ENCODE measurements around the gene NOC2L.

NOC2L gene

DNA sequence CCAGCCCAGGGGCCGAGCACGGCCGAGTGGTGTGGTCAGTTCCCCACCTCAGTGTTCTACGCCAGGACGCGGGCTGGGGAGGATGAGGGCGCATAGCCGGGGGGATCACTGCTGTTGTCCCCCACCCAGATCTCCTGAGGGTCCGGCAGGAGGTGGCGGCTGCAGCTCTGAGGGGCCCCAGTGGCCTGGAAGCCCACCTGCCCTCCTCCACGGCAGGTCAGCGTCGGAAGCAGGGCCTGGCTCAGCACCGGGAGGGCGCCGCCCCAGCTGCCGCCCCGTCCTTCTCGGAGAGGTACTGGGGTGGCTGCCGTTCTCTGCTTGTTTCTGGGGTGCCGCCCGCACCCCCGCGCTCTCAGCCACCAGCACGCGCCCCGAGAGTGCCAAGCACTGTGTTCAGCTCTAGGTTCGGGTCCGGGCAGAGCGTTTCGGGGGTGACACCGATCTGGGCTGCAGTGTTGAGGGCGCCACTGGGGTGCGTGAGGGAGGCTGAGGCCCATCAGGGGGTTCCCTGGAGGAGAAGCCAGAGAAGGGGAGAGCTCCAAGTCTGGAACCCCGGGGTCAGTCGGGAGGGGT is 18.0 kb downstream of the NOC2L start:
- no peak for DNase-seq

DNA sequence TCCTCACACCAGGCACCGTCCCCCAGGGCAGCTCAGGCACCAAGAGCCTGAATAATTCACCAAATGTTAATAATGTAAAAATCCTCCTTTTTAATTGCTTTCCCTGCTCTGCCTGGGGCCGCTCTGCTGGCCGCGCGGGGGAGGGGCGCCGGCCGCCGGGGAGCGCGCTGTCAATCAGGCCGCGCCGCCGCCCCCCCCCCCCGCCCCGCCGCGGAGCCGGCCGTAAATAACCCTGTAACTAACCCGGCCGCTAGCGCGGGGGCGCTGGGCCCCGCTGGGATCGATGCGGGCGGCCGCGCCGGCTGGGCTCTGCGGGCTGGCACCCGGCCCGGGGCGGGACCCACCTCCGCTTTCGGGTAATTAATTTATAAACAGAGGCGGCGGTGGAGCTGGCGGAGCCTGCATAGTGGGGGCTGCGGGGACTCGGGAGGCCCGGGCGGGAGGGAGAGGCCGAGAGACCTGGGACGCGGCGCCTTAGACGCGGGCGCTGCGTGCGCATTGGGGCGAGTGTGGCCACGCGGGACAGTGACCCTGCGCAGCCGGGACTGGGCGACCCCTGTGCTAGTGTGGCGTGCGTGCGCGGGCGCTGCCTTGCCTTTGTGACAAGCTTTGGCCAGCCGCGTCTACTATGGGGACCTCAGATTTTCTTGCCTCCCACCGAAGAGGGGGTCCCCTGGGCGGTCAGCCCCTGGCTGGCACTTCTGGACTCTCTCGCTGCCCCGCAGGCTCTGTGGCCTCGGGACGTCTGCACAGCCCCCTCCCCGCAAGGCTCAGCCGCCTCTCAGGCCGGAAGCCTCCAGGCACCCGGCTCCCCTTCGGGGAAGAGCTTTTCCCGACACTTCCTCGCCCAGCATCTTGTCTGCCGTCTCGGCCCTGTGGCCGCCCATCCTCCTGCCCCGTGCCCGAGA is 18.7 kb downstream of the NOC2L start:
- no peak for DNase-seq

DNA sequence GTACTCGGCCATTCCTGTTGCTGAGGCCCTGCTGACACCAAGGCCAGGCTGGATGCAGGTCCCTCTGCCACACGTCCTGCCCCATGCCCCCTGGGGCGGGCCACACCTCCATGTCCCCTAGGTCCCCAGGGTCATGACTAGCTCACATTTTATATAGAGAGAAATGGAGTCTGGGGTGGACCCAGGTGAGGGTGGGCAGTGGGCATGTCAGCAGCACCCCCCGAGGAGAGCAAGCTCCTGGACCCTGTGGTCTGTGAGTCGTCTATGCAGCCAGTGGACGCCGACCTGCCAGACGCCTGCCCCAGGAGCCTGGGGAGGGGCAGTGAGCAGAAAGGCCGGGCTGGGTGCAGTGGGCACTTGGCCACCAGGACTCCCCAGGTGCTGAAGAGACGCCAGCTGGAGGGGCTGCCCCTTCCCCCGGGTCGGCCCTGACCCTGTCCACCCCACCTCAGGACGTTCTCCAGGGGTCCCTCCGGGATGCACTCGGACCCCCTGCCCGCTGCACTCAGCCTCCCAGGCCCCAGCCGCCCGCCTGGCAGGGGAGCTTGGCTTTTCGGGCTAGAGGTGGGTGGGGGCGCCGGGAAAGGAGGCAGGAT is 19.4 kb downstream of the NOC2L start:
- DNase-seq: no peak

DNA sequence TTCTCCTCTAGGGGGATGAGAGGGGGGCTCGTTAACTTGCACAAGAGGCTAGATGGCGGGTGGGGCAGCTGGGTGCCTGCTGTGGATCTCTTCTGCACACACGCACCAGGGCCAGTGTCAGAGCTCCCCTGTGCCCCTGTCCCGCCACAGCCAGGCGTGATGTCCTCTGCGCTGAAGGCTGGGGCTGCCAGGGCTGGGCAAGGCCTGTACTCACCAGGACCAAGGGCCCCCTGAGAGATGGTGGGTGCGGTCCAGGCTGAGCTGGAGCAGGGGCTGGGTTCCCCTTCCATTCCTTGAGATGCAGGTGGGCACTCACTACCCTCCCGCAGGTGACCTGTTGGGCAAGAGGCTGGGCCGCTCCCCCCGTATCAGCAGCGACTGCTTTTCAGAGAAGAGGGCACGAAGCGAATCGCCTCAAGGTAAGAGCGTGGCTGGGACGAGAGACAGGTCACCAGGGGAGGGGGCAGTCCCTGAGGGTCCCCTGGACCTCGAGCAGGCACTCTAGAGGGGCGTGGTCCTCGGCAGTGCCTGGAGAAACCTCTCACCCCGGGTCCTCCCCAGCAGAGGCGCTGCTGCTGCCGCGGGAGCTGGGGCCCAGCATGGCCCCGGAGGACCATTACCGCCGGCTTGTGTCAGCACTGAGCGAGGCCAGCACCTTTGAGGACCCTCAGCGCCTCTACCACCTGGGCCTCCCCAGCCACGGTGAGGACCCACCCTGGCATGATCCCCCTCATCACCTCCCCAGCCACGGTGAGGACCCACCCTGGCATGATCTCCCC is 20.2 kb downstream of the NOC2L start:
- no peak for DNase-seq

DNA sequence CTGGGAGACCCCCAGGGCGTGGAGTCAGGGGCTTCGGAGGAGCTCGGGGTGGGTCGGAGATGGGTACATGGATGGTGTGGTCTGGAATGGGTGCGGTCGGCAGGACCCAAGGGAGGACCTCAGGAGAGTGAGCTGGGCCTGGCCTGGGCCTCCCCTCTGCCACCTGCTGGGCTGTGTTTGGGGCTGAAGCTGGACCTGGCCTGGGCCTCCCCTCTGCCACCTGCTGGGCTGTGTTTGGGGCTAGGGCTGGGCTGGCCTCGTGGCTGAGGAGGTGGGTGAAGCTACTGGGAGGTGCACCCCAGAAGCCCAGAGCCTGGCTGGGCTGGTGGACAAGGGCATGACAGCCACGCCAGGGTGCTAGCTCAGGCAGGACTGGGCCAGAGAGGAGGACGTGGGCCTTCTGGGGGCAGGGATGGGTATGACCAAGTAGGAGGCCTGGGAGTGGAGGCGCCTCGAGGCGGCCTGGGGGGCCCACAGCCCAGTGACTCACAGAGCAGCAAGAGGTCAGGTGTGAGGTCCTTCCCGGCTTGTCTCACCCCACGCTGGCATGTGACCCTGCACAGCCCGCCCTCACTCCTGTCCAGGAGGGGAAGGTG is 20.9 kb downstream of the NOC2L start:
- DNase-seq: no peak

DNA sequence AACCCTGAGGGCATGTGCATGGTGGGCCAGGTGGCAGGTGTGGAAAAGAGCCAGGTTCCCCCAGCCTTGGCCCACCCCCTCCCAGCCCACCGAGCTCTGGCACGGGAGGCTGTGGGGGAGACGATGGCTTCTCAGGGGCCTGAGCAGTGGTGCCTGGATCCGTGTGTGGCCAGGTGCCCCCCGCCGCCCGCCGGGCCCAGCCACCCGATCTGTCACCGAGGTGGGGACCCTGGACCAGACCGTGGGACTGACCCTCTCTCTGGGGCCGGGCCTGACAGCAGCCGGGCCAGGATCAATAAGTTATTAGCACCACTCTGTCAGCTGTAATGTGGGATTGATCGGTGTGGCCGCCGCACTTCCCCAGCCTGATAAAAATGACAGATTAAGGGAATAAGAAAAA is 21.5 kb downstream of the NOC2L start:
- DNase-seq: no peak

DNA sequence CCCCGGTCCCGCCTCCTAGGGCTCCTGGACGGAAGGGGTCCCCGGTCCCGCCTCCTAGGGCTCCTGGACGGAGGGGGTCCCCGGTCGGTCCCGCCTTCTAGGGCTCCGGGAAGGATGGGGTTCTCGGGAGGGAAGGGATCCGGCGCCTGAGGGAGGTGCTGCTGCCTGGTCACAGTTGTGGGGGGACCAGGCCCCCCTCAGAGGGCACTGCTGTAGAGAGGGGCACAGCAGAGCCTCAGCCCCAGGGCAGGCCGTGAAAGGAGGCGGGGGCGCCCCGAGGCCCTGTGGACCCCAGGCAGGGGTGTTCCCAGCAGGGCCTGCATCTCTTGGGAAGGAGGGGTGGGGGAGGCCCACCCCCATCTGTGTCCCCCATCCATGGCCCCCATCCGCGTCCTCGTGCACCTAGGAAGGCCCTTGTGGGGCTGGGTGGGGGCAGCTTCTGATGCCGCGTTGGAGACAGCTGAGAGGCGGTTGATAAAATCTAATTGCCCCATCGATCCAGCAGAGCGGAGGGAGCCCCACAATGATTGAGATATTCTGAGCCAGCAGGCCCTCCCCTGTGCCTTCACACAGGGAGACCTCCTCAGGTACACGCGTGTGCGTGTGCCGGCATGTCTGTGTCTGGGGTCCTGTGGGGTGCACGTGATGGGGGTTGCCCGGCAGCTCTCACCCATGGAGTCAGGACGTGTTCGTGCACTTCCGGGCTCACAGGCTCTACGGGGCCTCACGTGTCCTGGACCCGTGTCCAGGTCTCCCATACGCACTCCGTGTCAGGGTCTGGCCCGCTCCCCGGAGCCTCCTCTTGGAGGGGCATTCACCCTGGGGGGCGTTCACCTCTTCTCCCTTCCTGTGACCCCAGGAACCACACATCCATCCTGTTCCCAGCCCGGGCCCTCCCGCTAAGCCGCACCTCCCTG is 22.4 kb downstream of the NOC2L start:
- DNase-seq: no peak

DNA sequence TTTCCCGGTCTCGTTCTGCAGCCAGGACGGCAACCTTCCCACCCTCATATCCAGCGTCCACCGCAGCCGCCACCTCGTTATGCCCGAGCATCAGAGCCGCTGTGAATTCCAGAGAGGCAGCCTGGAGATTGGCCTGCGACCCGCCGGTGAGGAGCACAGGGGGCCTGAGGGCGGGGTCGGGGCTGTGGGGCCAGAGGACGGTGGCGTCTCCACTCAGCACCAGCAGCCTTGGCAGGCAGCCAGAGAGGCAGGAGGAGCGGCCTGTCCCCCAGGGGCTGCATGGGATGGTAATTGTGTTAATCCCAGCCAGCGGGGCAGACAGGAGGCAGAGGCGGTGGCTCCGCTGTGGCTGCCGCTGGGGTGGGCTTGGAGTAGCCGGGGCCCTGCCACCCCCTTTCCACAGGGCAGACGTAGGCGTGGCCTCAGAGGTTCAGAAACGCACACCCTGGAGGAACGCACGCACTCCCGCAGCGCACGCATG is 23.3 kb downstream of the NOC2L start:
- no peak for DNase-seq

DNA sequence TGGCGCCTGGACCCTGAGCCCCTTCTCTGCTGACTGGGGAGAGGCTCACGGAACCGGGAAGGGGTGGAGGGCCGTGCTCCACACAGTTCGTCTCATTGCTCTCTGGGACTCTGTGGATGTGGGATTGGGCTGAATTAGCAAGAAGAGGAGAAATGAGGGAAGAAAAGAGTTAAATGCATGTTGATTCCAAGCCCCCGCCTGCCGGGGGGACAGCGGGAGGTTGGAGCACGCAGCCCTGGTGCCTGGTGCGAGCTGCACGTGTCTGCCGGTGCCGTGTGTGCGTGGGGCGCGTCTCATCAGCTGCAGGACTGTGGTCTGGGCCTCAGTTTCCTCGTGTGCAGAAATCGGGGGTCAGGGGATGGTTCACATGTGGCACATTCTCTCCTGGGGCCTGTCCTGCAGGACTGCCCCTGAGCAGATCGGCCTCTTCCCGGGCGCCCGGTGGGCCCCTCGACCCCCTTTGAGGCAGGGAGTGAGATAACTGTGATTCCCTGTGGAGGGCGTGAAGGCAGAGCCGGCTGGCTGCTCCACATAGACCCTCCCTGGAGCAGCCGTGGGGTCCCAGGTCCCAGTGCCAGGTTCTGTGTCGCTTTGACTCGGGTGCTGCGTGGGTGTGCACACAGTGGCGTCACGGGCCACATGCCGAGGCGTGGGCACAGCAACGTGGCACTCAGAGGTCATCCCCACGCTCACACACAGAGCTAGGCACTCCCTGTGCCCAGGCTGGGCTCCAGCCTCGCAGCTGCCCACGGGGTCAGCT is 23.9 kb downstream of the NOC2L start:
- DNase-seq: no peak

DNA sequence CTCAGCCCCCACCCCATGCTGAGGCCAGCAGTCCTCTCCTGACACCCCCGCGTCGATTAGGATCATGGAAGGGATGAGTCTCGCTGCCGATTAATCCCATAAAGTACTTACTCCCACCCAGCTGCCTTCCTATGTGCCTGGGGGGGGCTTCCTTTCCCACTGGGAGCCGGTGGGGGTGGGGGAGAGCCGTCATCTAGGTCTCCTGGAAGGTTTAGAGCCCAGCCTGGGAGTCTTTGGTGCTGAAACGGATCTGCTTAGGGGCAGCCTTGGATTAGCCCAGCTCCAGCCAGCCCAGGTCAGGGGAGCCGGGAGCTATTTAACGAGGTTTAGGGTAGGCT is 25.5 kb downstream of the NOC2L start:
- DNase-seq: no peak

DNA sequence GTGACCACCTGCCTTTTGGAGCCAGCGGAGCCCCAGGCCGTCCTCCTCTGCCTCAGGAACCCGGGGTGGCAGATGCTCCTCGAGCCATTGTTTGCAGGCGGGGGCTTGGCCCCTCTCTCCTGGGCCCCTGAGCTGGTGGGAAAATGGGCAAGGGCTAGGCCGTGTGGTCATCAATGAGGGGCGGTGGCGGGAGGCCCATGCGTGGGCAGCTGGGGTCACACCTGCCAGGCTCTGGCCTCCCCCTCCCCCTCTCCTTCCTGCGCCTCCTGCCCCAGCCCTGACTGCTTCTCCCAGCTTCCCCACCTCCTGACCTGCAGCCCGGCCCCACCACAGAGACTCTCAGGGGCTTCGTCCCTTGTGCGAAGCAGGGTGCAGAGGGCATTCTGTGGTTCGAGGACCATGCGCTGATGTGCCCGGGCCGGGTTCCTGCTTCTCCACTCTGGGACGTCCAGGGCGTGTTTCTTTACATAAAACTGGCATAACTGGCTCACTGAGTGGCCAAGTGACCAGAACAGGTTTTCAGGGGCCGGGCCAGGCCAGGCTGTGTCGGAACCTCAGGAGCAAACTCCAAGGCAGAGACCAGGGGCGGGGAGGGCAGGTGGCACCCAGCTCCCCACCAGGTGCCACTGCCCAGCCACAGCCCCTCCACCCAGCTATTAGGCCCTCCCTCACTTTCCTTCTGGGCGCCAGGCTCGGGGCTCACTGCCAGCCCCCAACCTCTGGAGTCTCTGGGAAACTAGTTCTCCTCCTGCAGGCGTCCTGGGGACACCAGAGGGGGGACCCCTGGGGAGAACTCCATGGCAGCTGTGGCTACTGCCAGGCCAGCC is 26.1 kb downstream of the NOC2L start:
- DNase-seq: no peak

DNA sequence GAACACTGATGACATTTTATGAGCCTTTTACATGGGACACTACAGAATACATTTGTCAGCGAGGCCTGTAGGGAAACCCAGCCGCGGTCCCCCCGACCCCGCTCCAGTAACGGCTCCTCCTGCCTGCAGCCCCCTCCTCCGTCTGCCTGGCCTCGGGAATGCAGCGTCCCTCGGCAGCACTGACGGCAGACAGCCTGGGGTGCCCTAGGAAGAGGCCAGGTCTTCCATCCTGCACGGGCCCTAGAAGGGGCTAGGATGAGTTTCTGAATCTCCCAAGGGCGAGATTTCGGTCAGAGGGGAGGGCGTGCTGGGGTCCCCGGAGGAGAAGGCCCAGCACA is 26.9 kb downstream of the NOC2L start:
- no peak for DNase-seq

DNA sequence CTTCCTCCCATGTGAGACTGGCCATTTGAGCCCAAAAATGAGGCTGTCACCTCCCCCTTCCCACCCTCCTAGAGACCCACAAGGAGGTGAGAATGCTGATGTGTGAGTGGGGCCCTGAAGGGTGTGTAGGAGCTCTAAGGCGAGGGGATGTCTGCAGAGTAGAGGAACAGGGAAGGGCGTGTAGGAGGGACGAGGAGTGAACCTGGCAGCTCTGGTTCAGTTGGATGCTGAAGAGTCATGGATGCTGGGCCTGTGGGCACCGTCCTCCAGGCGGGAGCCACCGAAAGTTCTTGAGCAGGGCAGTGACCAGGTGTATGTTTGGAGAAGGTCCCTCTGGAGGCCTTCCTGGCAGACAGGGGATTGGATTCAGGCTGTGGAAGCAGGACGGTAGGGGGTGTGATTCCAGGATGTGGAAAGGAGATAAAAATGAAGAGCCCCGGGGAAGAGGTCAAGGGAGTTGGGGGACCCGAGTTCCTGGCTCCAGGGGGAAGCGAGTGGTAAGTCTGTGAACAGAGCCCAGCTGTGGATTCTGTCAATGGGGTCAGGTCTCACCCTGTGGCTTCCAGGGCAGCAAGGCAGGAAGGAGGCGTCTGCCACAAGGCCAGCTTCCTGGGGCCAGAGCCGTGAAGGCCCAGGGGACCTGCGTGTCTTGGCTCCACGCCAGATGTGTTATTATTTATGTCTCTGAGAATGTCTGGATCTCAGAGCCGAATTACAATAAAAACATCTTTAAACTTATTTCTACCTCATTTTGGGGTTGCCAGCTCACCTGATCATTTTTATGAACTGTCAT is 27.5 kb downstream of the NOC2L start:
- no peak for DNase-seq

DNA sequence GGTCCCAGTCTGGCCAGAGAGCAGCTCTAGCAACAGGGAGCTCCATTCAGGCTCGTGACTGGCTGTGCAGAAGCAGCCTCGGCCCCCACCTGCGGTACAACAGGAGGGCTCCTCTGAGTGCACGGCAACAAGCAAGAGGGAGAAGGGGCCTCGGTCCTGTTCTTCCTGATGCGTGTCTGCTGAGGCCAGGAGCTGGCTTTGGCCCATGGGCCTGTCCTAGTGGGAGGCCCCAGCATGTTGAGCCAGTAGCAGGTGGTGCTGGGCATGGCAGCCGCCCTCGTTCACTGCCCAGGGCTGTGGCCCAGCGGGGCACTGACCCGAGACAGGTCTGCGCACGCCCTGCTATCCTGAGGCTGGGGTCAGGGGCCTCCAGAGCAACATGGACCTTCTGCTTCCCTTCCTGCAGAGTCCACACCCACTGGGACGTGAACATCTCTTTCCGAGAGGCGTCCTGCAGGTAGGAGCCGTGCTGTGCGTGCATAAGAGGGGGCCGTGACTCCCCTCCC is 28.4 kb downstream of the NOC2L start:
- no peak for DNase-seq

DNA sequence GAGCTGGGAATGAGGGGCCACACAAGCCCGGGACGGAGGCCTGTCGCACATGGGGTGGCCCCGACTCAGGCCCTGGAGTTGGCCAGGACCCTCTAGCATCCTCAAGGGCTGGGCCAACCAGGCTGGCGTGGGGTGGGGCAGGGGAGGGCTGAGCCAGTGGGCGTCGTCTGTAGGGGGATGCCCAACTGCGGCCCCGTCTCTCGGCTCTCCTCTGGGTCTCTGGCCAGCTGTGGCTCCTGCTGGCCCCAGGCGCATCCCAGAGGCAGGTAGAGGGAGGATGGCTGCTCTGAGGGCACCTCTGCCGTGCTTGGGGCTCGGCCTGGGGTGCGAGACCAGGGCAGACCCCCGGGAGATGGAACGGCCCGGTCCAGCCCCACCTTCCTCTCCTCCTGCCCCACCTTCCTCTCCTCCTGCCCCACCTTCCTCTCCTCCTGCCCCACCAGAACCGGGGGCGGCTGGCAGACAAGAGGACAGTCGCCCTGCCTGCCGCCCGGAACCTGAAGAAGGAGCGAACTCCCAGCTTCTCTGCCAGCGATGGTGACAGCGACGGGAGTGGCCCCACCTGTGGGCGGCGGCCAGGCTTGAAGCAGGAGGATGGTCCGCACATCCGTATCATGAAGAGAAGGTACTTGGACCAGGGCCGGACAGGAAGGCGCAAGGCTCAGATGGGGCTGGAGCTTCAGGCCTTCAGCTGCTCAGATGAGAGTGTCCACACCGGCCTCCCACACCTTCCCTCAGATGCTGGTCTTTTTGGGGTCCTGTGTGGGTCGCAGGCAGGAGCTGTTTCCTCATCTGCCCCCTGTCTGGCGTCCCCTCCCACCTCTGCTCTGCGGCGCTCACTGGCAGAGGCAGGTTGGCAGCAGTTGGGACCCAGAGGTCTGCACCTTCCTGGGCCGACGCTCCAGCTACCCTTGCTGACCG is 29.1 kb downstream of the NOC2L start:
- no peak for DNase-seq

DNA sequence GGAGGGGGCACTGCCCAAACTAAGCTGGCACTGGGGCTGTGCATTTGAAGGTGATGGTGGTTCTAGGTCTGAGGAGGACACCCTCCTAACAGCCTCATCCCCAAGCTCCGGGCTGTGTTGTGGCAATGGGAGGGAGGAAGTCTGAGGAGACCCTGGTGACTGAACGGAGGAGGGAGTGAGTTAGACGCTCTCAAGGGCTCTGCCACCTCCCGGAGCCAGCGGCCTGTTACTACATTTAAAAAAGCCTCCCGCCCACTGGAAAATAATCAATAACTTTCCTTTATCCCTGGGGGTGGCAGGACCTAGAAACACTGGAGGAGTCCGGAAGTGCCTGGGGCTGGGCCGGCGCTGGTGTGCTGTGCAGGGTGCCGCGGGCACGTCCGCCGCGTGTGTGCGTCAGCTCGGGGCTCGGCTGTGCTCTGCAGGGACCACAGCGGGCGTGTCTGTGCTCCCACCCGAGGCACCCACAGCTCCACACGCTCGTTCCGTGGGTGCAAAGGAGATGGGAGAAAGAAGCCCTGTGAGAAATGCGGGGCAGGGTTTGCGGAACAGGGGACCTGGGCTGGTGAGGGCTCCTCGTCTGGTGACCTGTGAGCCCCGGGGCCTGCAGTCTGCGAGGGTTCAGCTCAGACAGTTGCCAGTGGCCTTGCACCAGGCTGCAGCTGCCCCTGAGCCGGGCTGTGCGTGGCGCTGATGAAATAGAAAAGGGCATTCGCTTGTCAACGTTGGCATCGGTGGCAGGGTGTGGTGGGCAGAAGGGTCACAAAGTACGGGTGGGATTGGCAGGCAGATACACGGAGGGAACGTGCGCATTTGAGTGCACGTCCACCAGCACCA is 30.0 kb downstream of the NOC2L start:
- DNase-seq: no peak

DNA sequence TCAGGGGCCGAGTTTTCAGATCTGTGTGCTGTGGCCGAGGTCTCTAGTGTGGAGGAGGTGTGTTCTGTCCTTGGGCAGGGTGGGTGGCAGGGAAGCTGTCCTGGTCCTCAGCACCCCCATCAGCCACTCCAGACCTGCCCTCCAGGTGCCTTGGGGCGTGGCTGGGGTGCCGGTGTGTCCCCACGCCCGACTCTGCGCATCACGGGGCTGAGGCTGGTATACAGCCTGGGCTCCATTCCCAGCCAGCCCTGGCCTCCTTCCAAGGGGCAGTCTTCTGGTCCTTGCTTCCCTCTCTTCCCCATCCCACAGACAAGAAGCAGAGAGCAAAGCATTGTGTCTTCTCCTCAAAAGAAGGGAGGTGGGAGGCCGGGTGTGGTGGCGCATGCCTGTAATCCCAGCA is 31.3 kb downstream of the NOC2L start:
- DNase-seq: no peak

Data from GOT3 (cell line).